HG03565 (cell line): Measurements from ENCODE around the gene SH3GL2.

ENCODE experiments used
- ATAC-seq: cut with Tn5 transposase; IDR thresholded peaks from one replicate; pipeline ENCODE4 v1.9.1; 2021; ENCODE audit warnings: mild to moderate bottlenecking, moderate library complexity; ENCODE audit not compliant: unreplicated experiment

Gene SH3GL2

GRCh38 chr9:17609312-17610005 lies 30.6 kb downstream of the SH3GL2 start:
- ATAC-seq = no peak

DNA sequence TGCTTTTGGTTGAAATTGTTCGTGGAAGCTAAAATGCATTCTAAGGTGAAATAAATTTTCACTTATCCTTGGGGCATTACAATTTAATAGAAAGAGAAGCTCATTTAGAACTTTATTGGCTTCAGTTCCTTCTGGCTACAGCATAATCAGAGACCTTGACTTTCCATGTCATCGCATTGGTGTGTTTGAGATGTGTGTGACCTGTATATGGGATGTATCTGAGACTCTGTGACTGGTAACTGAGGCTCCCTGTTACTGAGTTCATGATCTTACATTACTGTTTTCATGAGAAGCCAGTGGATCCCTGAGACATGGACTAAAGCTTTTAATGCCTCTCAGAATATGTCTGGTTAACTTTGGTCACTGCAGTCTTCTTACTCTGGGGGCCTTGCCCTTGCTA lies 32.5 kb downstream of the SH3GL2 start:
- ATAC-seq = no peak

GRCh38 chr9:17611917-17612316 lies 33.1 kb downstream of the SH3GL2 start:
- ATAC-seq = no peak

- no peak for ATAC-seq
These were observed 34.9 kb downstream of the SH3GL2 start for GRCh38 chr9:17613758-17614157.

- ATAC-seq = no peak
These were observed 35.4 kb downstream of the SH3GL2 start for GRCh38 chr9:17614250-17614649.

- ATAC-seq = no peak
These were observed 36.0 kb downstream of the SH3GL2 start for GRCh38 chr9:17614903-17615302.

DNA sequence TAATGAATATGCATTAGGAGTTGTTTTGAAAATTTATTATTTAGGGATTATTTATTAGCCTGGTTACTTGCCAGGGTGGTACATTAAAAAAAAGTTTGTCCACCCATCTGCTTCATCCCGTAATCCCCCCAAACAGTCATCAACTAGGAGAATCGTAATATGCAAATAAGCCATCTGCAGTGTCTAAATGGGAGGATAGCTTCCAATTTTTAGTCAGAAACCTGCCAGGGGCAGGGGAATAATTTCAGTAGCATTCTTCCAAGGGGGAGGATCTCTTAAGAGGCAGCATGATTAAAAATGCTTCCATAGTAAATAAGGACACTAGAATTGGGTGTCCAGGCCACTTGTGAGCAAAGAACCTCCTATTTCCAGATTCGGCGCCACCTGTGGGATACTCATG lies 43.3 kb downstream of the SH3GL2 start:
- no peak for ATAC-seq

- ATAC-seq = no peak
These were observed 43.9 kb downstream of the SH3GL2 start for GRCh38 chr9:17622749-17623148.

GRCh38 chr9:17623965-17624364 lies 45.1 kb downstream of the SH3GL2 start:
- no peak for ATAC-seq

- ATAC-seq = no peak
These were observed 45.7 kb downstream of the SH3GL2 start for GRCh38 chr9:17624571-17624970.

- no peak for ATAC-seq
These were observed 47.0 kb downstream of the SH3GL2 start for GRCh38 chr9:17625644-17626388.

DNA sequence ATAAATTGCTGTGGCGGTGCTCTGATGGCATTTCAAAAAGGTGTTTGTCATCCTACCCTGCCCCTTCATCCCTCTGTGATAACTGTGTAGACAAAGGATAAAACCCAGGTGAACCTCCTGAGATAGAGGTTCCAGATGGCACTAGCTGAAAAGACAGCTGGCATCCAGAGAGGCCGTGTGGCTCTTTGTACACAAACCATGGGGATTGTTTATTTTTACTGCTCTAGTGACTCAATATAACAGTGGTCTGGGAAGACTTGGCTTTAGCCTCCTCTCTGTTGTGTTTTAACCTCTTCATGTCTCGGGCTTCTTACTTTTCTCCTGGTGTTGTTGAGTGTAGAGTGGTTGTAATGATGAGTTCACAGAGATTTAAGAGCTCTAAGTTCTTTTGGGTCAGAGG lies 48.8 kb downstream of the SH3GL2 start:
- no peak for ATAC-seq

GRCh38 chr9:17628624-17629023 lies 49.8 kb downstream of the SH3GL2 start:
- no peak for ATAC-seq

DNA sequence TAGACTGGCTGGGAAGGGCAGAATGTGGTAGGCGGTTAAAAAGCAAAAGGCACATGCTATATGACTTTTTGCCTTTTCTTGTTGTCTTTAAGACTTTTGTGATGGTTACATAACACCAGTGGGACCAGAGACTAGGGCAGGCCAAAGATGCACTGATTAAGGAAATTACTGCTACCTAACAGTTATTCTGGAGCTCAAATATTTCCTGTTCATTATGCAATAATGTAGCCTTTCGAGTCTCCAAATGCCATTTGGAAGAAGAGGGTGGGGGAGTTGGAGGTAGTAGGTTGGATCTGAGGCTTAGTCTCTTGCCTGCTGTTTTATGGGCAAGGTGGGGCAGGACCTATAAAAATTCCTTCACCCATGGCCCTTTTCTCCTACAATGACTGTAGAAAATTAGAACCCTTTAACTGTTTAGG lies 51.7 kb downstream of the SH3GL2 start:
- no peak for ATAC-seq

DNA sequence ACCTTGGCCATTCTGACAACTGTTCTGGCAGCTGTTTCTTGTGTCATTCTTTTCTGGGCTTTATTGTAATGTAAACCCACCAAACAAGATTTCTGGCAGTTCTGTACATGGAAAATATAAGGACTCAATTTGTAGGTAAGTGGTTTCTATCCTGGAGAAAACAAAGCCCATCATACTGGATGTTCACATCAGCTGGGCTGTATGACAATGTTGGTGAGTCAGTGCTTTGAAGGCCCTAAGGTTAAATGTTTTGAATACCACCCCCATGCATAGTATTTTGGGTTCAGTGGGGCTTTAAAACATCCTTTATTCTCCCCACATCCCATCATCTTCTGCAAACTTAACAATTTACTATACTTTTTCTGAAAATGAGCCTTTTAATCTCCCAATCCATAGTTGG lies 52.5 kb downstream of the SH3GL2 start:
- ATAC-seq = no peak

DNA sequence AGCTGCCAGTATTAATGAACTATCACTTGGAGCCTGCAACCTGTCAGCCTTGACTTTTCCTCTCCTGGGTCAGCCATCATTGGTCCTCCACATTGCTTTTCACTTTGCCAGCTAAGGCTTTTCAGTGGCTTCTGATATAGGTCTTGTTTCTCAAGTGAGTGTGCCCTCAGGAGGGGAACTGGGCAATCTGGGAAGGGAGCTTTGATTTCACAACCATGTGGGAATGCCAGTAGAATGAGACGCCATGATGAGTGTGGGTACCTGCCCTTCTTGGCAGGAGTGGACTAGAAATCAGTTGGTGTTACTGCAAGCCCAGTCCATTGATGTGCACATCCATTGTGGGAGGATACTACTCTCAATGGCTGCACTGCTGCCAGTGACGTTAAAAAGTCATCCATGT lies 54.1 kb downstream of the SH3GL2 start:
- no peak for ATAC-seq

GRCh38 chr9:17635115-17635890 lies 56.4 kb downstream of the SH3GL2 start:
- no peak for ATAC-seq

GRCh38 chr9:17636349-17636748 lies 57.5 kb downstream of the SH3GL2 start:
- ATAC-seq = no peak

DNA sequence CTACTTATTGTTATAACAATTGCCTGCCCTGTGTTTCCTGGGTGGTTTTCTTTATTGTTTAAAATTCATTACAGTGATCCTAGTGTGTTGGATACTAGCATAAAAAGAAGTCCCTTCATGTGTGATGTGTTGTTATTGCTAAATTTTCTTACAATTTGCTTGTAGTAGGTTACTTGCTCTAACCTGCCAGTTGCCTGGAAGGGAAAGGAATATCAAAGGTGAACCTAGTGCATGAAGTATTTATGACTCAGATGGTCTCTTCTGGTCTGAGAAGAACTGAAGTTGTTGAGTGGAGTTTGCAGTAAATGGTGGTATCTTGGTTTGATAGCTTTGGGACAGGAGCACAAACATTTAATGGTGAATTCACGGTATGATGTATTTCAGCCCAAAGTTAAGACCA lies 58.0 kb downstream of the SH3GL2 start:
- ATAC-seq = no peak

- ATAC-seq = no peak
These were observed 58.4 kb downstream of the SH3GL2 start for GRCh38 chr9:17637229-17637628.

DNA sequence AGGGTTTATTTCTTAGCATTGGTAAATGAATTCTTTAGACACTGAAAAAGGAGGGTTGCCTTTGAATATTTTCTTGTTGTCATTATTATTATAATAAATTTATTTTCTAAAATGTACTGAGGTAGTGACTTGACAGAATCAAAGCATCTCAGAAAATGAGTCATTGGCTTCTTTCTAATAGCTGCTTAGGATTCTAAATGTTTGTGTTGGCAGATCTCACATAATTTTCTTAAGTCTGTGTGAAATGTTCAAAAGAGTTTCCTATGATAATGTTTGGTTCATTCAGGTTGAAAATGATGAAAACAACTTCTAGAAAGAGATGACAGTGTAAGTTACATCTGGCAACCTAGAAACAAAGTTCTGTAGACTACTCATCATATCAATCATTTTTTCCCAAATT lies 69.7 kb downstream of the SH3GL2 start:
- ATAC-seq = no peak

- ATAC-seq = no peak
These were observed 72.9 kb downstream of the SH3GL2 start for GRCh38 chr9:17651725-17652124.
